ENCODE data around the gene MAN2A2.
"Not testable (repeated sequence)": the region's sequence is repeated elsewhere in the genome, so short reads cannot be mapped to it uniquely, and the experiment has no call there.

The MAN2A2 gene

DNA sequence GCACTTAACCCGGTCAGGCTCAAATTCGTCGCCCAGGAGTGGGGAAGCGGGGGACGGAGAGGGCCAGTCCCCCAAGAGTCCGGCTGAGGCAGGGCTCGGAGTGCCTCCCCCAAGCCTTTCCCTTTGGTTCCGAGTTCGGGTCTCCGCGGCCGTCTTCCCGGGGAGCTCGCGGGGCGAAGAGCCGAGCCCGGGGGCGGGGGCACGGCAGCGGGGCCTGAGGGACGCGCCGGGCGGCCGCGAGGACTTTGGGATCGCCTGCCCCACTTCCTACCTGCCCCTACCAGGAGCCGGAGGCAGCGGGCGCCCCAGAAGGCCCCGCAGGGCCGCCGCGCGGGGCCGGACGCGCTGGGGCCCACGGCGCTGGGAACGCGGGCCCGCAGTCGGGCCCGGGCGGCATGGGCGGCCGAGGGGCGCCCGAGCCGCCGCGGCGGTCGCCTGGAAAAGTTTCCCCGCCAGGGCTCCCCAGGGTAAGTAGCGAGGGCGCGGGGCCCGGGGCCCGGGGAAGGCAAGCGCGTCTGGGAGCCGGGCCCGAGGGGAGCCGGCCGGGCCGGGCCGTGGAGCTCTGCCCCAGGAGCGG, 31.9 kb upstream of the MAN2A2 start:
- peak; percentile 80 for DNase-seq (ENCODE audit: low spot score)

DNA sequence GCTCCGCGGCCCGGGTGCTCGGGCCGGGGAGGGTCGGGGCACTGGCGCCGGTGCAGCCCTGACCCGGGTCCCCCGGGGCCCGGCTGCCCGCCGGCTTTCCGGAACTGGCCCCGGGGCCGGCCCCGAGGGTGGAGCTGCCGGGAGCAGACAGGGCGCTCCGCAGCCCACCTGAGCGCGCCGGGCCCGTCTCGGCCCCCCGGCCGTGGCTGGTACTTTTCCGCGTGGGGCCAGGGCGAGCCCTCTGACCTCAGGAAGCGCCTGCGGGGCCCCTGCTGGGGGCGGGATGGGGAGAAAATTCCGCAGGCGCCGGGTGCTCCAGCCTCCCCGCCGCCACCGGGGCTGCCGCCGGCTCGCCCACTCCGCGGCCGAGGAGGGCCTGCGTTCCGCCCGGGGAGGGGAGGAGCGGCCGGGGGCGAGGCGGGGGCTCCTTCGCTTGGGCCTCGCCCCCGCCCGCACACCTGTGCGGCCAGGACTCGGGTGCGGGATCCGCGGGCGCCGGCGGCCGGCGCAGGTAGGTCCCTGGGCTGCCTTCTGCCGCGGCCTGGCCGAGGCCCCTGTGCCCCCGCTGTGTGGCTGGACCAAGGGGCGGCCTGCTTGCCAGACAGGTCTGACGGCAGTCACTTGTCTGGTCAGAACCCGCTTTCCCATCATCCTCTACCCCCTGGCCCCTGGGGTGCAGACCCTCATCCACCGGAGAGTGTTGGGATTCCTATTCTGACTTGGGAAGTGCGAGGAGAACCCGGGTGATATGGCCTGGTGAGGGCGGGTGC, 31.2 kb upstream of the MAN2A2 start:
- peak; percentile 76 for DNase-seq (ENCODE audit: low spot score)

GRCh38 chr15:90872486-90873184, 30.5 kb upstream of the MAN2A2 start:
- no peak for DNase-seq (ENCODE audit: low spot score)

- DNase-seq (ENCODE audit: low spot score) = no peak
Observed at GRCh38 chr15:90873488-90873997, 29.6 kb upstream of the MAN2A2 start.

- no peak for DNase-seq (ENCODE audit: low spot score)
Observed at GRCh38 chr15:90873998-90874605, 29.0 kb upstream of the MAN2A2 start.

- not testable (repeated sequence) for DNase-seq (ENCODE audit: low spot score)
Observed at GRCh38 chr15:90874986-90875385, 28.1 kb upstream of the MAN2A2 start.

DNA sequence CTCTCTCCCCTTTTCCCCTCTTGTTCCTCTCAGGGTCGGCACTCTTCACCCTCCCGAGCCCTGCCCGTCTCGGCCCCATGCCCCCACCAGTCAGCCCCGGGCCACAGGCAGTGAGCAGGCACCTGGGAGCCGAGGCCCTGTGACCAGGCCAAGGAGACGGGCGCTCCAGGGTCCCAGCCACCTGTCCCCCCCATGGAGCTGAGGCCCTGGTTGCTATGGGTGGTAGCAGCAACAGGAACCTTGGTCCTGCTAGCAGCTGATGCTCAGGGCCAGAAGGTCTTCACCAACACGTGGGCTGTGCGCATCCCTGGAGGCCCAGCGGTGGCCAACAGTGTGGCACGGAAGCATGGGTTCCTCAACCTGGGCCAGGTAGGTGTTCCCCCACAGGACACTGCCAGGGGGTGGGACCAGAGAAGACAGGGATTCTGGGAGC, 27.5 kb upstream of the MAN2A2 start:
- DNase-seq (ENCODE audit: low spot score) = no peak

- no peak for DNase-seq (ENCODE audit: low spot score)
Observed at GRCh38 chr15:90876046-90876445, 27.1 kb upstream of the MAN2A2 start.

GRCh38 chr15:90876512-90877170, 26.5 kb upstream of the MAN2A2 start:
- DNase-seq (ENCODE audit: low spot score) = no peak

DNA sequence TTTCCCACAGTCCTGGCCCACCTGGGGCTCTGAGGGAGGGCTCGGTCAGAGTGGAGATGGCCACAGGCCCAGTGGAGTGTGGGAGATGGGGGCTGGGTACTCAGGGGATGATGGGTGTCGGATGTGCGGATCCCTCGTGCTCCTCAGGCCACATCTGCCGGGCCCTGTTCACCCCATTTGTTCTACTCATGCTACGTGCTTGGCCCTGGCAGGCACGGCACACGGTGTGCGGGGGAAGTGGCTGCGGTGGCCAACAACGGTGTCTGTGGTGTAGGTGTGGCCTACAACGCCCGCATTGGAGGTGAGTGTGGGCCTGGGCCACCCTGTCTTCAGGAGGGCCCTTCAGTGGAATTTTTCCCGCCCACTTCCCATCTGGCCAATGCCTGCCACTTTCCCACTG, 25.8 kb upstream of the MAN2A2 start:
- DNase-seq (ENCODE audit: low spot score) = no peak

DNA sequence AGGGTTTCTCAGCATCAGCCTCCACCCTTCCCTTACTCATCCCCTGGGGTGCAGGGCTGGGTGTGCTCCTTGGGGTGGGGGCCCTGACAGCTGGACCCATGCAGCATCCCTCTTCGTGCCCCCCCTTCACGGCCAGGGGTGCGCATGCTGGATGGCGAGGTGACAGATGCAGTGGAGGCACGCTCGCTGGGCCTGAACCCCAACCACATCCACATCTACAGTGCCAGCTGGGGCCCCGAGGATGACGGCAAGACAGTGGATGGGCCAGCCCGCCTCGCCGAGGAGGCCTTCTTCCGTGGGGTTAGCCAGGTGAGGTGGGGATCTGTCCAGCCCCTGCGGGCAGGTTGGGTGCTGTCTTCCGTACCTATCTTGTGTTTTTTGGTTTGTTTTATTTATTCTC, 25.1 kb upstream of the MAN2A2 start:
- no peak for DNase-seq (ENCODE audit: low spot score)

- DNase-seq (ENCODE audit: low spot score) = no peak
Observed at GRCh38 chr15:90878660-90879059, 24.4 kb upstream of the MAN2A2 start.

GRCh38 chr15:90879730-90880366, 23.3 kb upstream of the MAN2A2 start:
- DNase-seq (ENCODE audit: low spot score) = no peak

GRCh38 chr15:90880381-90881145, 22.5 kb upstream of the MAN2A2 start:
- DNase-seq (ENCODE audit: low spot score) = no peak

- DNase-seq (ENCODE audit: low spot score) = no peak
Observed at GRCh38 chr15:90881181-90881977, 21.7 kb upstream of the MAN2A2 start.

DNA sequence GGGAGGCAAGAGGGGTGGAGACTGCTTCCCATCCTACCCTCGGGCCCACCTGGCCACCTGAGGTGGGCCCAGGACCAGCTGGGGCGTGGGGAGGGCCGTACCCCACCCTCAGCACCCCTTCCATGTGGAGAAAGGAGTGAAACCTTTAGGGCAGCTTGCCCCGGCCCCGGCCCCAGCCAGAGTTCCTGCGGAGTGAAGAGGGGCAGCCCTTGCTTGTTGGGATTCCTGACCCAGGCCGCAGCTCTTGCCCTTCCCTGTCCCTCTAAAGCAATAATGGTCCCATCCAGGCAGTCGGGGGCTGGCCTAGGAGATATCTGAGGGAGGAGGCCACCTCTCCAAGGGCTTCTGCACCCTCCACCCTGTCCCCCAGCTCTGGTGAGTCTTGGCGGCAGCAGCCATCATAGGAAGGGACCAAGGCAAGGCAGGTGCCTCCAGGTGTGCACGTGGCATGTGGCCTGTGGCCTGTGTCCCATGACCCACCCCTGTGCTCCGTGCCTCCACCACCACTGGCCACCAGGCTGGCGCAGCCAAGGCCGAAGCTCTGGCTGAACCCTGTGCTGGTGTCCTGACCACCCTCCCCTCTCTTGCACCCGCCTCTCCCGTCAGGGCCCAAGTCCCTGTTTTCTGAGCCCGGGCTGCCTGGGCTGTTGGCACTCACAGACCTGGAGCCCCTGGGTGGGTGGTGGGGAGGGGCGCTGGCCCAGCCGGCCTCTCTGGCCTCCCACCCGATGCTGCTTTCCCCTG, 21.0 kb upstream of the MAN2A2 start:
- DNase-seq (ENCODE audit: low spot score) = no peak

- no peak for DNase-seq (ENCODE audit: low spot score)
Observed at GRCh38 chr15:90882781-90883525, 20.1 kb upstream of the MAN2A2 start.

DNA sequence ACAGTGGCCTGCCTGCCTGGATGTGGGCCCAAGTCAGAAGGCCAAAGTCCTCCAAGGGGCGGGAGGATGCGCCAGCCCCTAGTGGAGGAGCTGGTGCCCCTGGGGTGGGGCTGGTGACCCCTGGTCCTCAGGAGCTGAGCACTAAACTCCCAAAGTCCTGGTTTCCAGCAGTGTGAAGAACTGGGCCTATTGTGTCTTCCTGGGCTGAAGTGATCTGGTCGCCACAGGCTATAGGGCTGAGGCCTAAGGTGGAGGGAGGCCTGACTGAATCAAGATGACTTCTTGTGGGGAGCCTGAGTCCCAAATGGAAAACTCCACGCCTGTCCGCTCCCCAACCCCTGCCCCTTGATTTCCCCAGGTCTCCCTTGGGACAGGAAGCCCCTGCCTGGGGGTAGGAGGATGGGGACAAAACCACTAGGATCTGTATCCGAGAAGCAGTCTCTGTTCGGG, 19.6 kb upstream of the MAN2A2 start:
- no peak for DNase-seq (ENCODE audit: low spot score)

Data from D341Med (cell line).